GM18520 (cell line): ENCODE measurements around the gene COL13A1.

Experiments used
- ATAC-seq: cut with Tn5 transposase; IDR thresholded peaks from one replicate; pipeline ENCODE4 v1.9.1; 2021; ENCODE audit not compliant: unreplicated experiment

COL13A1 gene

DNA sequence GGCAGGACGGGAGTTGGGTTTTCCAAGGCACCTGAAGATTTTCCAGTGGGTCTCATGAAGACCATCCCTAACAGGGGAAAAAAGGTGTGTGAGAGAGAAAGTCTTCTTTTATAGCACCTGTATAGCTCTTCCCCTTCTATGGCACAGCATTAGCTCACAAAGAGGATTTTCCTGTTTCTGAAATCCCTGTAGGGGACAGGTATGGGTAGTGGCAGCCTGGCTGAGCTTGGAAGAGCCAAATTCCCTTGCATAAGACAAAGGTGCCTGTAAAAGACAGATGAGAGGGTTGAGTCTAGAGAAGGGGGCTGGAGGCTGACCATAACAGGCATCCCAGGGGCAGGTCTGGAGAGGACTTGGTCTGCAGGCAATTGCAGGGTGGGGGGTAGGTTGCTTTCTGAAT is 63.7 kb downstream of the COL13A1 start:
- no peak for ATAC-seq

DNA sequence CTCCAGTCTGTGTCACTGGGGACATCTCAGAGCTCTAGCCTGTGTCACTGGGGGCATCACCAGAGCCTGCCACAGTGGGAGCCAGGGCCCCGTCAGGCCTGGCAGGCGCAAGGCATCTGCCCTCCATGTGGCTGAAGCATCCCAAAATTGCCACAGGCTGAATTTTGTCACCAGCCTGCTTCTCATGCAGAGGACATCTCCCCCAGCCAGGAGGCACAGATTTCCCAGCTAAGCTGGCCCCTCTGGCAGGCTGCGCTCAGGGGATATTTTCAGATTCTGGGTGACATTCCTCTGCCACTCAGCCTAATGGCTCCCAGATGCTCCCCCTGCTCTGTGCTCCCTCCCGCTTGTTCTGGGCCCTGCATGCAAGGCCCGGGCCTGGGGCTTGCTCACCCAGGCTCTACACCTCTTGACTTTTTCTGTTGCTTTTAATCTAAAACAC is 64.6 kb downstream of the COL13A1 start:
- no peak for ATAC-seq

DNA sequence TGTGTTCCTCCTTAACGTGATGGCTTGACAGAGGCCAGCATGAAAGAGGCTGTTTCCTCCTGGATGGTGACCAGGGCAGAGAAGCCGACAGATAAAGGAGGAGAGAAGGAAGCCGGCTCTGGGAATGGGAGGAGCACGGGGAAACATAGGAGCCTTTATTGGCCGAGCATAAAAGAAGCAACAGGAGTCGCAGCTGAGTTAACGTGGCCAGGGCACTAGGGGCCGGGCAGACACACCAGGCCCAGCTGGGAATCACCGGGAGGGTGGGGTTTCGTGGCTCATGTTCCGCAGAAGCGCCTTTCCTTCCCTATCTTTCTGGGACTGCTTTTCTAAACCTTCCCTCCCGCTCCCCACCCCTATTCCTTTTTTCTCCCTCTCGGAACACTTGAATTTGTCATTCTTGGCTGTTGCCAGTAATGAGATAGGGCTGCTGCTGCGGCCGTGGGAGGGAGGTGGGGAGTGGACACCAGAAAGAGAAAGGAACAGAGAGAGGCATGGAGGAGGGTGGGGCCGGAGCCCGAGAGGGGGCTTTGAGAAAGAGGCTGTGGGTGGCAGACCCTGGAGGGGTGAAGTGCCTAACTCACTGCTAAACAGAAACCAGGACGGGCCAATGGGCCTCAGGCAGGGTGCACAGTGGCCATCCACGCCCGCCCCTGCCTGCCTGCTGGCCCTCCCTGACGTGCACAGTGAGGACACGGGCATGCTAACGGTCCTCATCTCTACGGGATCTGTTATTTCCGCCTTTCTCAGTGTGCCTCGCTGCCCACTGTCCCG is 65.2 kb downstream of the COL13A1 start:
- no peak for ATAC-seq

GRCh38 chr10:69867699-69868558 is 66.2 kb downstream of the COL13A1 start:
- ATAC-seq = no peak

DNA sequence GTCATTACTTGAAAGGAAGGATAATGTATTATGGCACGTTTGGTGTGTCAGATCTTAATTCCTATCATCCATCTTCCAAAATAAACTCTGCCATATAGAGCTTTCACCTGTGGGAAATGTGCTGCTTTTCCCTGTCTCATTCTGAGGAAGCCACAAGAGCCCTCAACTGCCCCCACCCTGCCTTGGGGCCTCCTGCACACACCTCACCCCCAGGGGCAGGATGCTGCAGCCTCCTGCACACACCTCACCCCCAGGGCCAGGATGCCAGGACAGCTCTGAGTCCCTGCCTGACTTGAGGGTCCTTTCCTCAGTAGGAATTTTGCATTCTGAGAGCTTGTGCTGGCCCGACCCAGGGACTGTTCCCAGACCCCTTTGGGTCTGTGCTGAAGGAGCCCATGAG is 67.1 kb downstream of the COL13A1 start:
- ATAC-seq = no peak

- no peak for ATAC-seq
Observed at GRCh38 chr10:69869291-69869961, 67.7 kb downstream of the COL13A1 start.

DNA sequence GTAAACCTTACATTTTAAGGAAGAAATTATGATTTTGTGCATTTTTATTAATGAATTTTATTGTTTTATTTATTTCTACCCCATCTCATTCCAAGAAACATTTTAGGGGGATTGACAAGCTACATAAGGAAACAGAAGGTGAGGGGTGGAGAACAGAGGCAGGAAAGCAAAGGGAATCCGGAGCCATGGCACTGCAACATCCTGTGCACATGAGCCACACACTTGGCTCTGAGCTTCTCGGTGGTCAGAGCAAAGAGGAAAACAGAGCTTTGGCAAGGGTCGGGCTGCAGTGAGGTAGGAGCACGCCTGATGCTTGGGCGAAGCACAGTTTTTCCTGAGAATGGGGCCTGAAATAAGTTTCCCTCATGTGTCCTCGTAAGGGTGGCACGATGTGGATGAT is 68.9 kb downstream of the COL13A1 start:
- ATAC-seq = no peak

- ATAC-seq = no peak
Observed at GRCh38 chr10:69871074-69871473, 69.4 kb downstream of the COL13A1 start.

DNA sequence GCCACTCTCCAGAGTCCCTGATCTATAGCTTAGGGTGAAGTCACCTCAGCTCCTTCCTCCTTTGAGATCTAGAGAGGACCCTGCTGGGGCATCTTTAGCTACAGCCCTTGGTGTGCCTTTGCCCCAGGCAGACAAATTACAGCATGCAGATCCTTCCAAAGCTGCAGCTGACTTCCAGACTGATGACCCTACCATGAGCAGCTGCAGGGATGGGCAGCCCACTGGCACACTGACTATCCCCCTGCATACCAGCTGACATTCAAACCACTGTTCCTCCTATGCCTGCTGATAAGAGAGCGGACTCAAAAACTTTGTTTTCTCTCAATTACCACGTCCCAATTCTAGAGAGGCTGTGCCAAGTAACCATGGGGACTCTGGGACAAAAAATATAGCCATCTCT is 70.6 kb downstream of the COL13A1 start:
- no peak for ATAC-seq

DNA sequence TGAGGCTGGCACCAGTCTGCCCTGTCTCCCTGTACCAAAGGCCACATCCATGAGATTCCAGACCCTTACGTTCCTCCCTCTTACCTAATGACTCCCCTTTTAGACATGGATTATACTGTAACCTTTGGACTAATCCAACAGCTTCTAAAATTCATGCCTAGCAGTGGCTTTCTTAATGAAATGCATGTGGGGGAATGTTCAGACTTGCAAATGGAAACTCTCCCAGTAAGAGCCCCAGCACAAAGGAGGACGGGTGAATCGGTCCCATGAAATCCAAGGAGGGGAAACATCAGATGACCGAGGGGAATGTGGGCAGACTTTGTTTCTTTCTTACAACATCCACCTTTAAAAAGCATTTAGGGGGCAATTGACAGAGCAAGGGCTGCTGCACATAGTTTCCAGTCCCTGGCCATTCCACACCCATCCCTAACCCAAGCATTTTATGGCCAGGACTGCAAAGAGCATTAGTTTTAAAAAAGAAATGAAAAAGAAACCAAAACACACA is 71.5 kb downstream of the COL13A1 start:
- ATAC-seq = no peak

- no peak for ATAC-seq
Observed at GRCh38 chr10:69874449-69874848, 72.7 kb downstream of the COL13A1 start.

GRCh38 chr10:69875856-69876255 is 74.2 kb downstream of the COL13A1 start:
- ATAC-seq = no peak

- ATAC-seq = no peak
Observed at GRCh38 chr10:69876286-69876685, 74.6 kb downstream of the COL13A1 start.

- ATAC-seq = no peak
Observed at GRCh38 chr10:69876931-69877330, 75.2 kb downstream of the COL13A1 start.

DNA sequence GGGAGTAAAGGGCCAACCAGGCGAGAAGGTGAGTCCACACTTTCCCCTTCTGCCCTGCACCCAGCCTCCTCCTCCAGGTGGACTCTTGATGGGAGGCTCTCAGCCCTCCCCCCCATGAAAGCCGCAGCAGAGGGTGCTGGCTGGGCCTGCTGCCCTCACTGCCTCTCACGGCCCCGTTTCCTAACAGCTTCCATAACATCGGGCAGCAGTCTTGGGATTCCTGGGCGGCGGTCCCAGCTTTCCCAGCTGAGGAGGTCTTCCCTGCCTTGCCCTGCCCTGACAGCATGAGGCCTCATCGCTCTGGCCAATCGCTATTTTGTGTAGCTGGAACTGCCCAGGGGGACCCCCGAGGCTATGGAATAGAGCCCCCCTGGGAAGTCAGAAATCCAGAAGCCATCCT is 76.3 kb downstream of the COL13A1 start:
- no peak for ATAC-seq

DNA sequence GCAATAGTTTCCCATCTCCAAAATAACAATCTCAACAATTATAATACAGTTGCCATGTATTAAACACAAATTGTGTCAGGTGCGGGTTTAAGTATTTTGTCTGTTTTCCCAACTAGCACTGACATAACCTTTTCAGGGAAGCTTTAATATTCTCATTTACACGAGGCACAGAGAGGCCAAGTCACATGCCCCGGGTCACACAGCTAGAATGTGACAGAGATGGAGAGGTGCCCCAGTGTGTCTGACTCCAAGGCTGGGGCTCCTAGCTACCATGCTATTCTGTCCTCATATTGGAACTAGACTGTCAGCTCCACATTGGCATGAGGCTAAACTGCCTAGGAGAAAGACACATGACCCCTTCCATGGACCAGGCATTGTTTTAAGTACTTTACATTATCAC is 77.2 kb downstream of the COL13A1 start:
- ATAC-seq = no peak

- ATAC-seq = no peak
Observed at GRCh38 chr10:69879634-69880257, 78.0 kb downstream of the COL13A1 start.

GRCh38 chr10:69880301-69881081 is 78.8 kb downstream of the COL13A1 start:
- no peak for ATAC-seq

DNA sequence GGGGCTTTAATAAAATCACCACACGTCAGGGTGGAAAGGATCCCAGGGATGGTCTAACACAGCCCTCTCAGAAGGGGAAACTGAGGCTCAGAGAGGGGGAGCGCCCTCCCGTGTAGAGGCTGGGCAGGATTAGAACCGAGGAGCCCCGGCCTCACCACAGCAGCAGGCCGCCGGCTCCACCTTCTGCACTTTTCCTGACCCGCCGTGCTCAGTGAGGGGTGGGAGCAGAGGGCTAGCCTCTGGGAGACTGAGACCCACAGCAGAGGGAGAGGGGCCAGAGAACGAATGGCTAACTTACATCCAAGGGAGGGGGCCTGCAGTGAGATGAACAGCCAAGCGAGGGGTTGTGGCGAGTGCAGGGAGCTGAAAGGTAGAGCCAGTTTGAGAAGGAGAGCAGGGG is 79.5 kb downstream of the COL13A1 start:
- ATAC-seq = no peak

GRCh38 chr10:69883310-69884023 is 81.8 kb downstream of the COL13A1 start:
- no peak for ATAC-seq
